OCI-LY7 (cell line): ENCODE data around the gene GPR35. TPM values are rescaled to one million over a fixed set of nuclear protein-coding genes. Genes with fewer than 3 reads are reported as not detected.

Experiments
- BruUV-seq: library from RNA; stranded (reverse); fragments of 400-500 nt; replicated peaks from 2 replicates; lab custom pipeline; 2021; lab: Mats Ljungman, UMichigan
- CTCF ChIA-PET: fragments of 300-600 bp; sonication (Branson Sonifier 250); formaldehyde crosslinking; loops from one replicate; lab custom pipeline; 2022; ENCODE audit warnings: antibody characterized with exemption; ENCODE audit not compliant: unreplicated experiment; lab: Charles Lee
- POLR2A ChIA-PET: fragments of 300-600 bp; sonication (Branson Sonifier 250); formaldehyde crosslinking; loops from one replicate; lab custom pipeline; 2022; ENCODE audit warnings: antibody characterized with exemption; lab: Charles Lee
- DNase-seq: peaks from one replicate; pipeline ENCODE4 v3.0.0-alpha.2; 2015; ENCODE audit warnings: low spot score
- H2AFZ ChIP-seq: fragments of 200-600 bp; sonication (generic), shearing (Covaris generic); 2 replicates; pipeline ENCODE4 v1.6.1; 2014; ENCODE audit warnings: mild to moderate bottlenecking, antibody characterized with exemption, low read length, moderate library complexity
- H3K27ac ChIP-seq: fragments of 200-600 bp; sonication (generic); 2 replicates; pipeline ENCODE4 v1.5.1; 2014; ENCODE audit warnings: mixed run types, low read depth, mild to moderate bottlenecking, moderate library complexity, low read length, inconsistent platforms; ENCODE audit not compliant: poor library complexity, severe bottlenecking
- H3K36me3 ChIP-seq: fragments of 200-600 bp; sonication (generic); 2 replicates; pipeline ENCODE4 v1.6.1; 2014; ENCODE audit warnings: mild to moderate bottlenecking, antibody characterized with exemption, low read length, moderate library complexity, mixed read lengths; ENCODE audit not compliant: insufficient read depth
- H3K4me1 ChIP-seq: fragments of 200-600 bp; sonication (generic); 2 replicates; pipeline ENCODE4 v1.5.1; 2014; ENCODE audit warnings: mild to moderate bottlenecking, low read length; ENCODE audit not compliant: insufficient read depth, poor library complexity, severe bottlenecking
- H3K4me2 ChIP-seq: fragments of 200-600 bp; sonication (generic); 2 replicates; pipeline ENCODE4 v1.6.1; 2014; ENCODE audit warnings: mild to moderate bottlenecking, low read length
- H3K4me3 ChIP-seq: fragments of 200-600 bp; sonication (generic); 2 replicates; pipeline ENCODE4 v1.5.1; 2014; ENCODE audit warnings: mild to moderate bottlenecking, low read depth, low read length; ENCODE audit not compliant: poor library complexity, severe bottlenecking
- H3K79me2 ChIP-seq: fragments of 200-600 bp; sonication (generic); 2 replicates; pipeline ENCODE4 v1.6.1; 2016; ENCODE audit warnings: low read depth, mild to moderate bottlenecking, low read length, moderate library complexity, mixed read lengths; ENCODE audit not compliant: insufficient read depth
- H3K9me2 ChIP-seq: fragments of 200-600 bp; sonication (generic); 2 replicates; pipeline ENCODE4 v1.6.1; 2016; ENCODE audit warnings: mild to moderate bottlenecking, low read length, mixed read lengths; ENCODE audit not compliant: insufficient read depth
- H3K9me3 ChIP-seq: fragments of 200-600 bp; sonication (generic); 2 replicates; pipeline ENCODE4 v1.6.1; 2014; ENCODE audit warnings: mild to moderate bottlenecking, mixed run types, low read length, mixed read lengths
- H4K20me1 ChIP-seq: fragments of 200-600 bp; sonication (generic); 2 replicates; pipeline ENCODE4 v1.6.1; 2014; ENCODE audit warnings: mild to moderate bottlenecking, antibody characterized with exemption, low read length, moderate library complexity, mixed read lengths; ENCODE audit not compliant: insufficient read depth
- EZH2phosphoT487 ChIP-seq: fragments of 200-600 bp; sonication (generic); IDR thresholded peaks from 2 replicates; pipeline ENCODE4 v1.6.1; 2018; ENCODE audit warnings: low read depth, borderline replicate concordance, mild to moderate bottlenecking, mixed run types, antibody characterized with exemption, low read length, moderate library complexity, mixed read lengths
- intact Hi-C: fragments of 100-400 bp; cut with micrococcal nuclease; formaldehyde crosslinking; loops from one replicate; pipeline ENCODE4 v1.10.0; 2022; ENCODE audit not compliant: unreplicated experiment
- total RNA-seq, 2 experiments: library from RNA; depleted of rRNA in 1 of 2; stranded (reverse); fragments of >200 nt in 1 of 2; shearing (Covaris generic) in 1 of 2; gene quantifications; 2 replicates each; pipeline ENCODE4 v1.2.3, GENCODE V29; 2014 to 2022
- TF ChIP-seq, protein P1 (sequence below): fragments of 200-600 bp; sonication (generic); conservative IDR thresholded peaks from 2 replicates; pipeline ENCODE4 v1.5.1; 2014; ENCODE audit warnings: mild to moderate bottlenecking, antibody characterized with exemption, low read length, moderate library complexity, mixed read lengths

GPR35 gene
- total RNA-seq, 2 experiments from 2014 or later: 0.88 to 2.4 TPM

DNA sequence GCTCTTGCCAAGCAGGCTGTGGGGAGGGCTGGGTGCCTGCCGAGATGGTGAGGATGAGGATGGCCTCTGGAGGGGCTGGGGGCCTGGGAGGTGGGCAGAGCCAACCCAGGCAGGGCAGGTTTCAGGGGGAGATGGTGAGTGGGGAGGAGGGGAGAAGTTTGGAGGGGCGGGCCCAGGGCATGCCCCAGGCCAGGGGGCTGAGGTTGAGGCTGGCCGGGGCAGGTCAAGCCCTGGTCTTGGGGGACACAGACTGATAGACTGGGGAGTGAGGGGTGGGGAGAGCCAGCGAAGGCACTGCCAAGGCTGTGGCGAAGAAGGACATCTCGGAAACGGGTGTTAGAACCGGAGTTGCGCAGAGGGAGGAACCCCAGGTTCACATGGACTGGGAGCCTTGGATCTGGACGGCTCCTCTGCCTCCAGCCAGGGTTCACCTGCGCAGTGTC, 26.1 kb upstream of the GPR35 start:
- no peak overlapping the region for H3K4me2 ChIP-seq
- no TSS peak for BruUV-seq
- TF ChIP-seq, protein P1, sequence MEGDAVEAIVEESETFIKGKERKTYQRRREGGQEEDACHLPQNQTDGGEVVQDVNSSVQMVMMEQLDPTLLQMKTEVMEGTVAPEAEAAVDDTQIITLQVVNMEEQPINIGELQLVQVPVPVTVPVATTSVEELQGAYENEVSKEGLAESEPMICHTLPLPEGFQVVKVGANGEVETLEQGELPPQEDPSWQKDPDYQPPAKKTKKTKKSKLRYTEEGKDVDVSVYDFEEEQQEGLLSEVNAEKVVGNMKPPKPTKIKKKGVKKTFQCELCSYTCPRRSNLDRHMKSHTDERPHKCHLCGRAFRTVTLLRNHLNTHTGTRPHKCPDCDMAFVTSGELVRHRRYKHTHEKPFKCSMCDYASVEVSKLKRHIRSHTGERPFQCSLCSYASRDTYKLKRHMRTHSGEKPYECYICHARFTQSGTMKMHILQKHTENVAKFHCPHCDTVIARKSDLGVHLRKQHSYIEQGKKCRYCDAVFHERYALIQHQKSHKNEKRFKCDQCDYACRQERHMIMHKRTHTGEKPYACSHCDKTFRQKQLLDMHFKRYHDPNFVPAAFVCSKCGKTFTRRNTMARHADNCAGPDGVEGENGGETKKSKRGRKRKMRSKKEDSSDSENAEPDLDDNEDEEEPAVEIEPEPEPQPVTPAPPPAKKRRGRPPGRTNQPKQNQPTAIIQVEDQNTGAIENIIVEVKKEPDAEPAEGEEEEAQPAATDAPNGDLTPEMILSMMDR: no peak
- no peak for TF ChIP-seq EZH2phosphoT487
- H3K4me3 ChIP-seq: no peak overlapping the region
- no peak for DNase-seq
- no peaks in the 10 kb centered on the region; the same call in 1 of the 2 replicates for H4K20me1 ChIP-seq
- H3K4me1 ChIP-seq: no peaks in the 10 kb centered on the region
- no peak overlapping the region for H3K27ac ChIP-seq
- H3K79me2 ChIP-seq: no peaks in the 10 kb centered on the region
- no peaks in the 10 kb centered on the region for H3K9me2 ChIP-seq
- ChIA-PET POLR2A (no interaction called here), CTCF (interaction anchor here (0.6 kb wide), 1 partner anchor 1275 kb away, joined by 3 read pairs; no protein-coding TSS in a partner anchor)
- no peak overlapping the region for H2AFZ ChIP-seq
- no peaks in the 10 kb centered on the region for H3K9me3 ChIP-seq
- intact Hi-C loops: no loop called here
- peaks cover 14% of the 10 kb centered on the region; the same call in 1 of the 2 replicates for H3K36me3 ChIP-seq

DNA sequence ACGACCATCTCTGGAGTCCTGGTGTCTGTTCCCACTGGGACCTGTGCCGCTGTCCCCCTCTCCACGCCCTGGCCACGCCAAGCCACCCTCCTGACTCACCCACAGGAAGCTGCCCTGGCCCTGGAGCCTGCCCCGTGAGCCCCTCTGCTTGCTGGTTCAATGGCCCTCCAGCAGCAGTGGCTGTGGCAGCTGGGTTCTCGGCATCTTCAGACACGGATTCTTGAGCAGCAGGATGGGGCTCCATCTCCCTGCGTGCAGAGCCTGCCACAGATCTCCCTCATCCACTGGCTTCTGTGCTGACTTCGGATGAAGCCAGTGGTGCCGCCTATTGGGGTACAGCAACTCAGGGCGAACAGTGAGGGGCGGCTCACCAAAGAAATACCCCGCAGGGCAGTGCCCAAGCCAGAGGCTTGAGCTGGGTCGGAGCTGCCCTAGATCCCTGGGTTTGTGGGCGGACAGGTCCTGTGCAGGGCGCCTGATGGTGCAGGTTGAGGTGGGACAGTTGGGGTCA, 24.8 kb upstream of the GPR35 start:
- no TSS peak for BruUV-seq
- POLR2A ChIA-PET: no interaction called here
- H3K36me3 ChIP-seq: peaks cover 14% of the 10 kb centered on the region; the same call in 1 of the 2 replicates
- no peak for DNase-seq
- no peak overlapping the region for H3K27ac ChIP-seq
- CTCF ChIA-PET: no interaction called here
- no peaks in the 10 kb centered on the region for H3K79me2 ChIP-seq
- H3K4me2 ChIP-seq: no peak overlapping the region
- H2AFZ ChIP-seq: no peak overlapping the region
- no peak overlapping the region for H3K4me3 ChIP-seq
- H3K9me2 ChIP-seq: no peaks in the 10 kb centered on the region
- intact Hi-C loops: no loop called here
- no peaks in the 10 kb centered on the region for H3K9me3 ChIP-seq
- no peaks in the 10 kb centered on the region; the same call in 1 of the 2 replicates for H4K20me1 ChIP-seq
- H3K4me1 ChIP-seq: no peaks in the 10 kb centered on the region
- TF ChIP-seq, protein P1: no peak
- no peak for TF ChIP-seq EZH2phosphoT487

DNA sequence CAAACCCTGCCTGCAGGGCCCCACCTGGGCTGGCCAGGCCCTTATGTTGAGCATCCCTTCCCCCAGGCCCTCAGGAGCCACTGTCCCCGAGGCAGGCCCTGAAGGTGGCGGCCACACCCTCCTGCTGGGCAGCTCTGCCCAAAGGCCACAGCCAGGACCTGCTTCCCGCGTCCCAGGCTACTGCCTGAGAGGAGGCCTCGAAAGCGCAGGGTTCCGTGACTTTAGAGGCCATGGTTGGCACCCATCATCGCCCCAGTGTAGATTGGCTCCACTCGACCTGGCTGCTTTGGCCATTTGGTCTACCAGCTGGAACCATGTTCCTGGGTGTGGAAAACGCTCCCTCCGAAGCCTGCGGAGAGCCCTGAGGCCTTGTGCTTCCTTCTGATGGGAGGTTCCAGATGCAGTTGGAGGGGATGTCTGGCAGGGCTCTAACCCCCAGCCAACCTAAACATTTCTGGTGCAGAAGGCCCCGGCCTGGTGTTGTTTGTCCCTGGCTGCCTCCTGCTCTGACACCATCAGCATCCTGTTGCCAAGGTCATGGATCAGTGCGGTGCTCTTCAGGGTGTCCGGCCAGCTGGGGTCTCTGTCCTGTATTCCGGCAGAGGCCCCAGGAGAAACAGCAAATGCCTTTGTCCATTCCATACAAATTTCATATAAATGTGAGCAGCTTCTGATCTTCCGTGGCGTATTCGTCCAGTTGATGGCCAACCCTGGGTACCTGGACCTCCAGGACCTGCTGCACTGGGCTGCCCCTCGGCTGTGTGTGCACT, 24.0 kb upstream of the GPR35 start:
- no peaks in the 10 kb centered on the region; the same call in 1 of the 2 replicates for H4K20me1 ChIP-seq
- H3K27ac ChIP-seq: no peak overlapping the region
- TF ChIP-seq, protein P1: no peak
- TF ChIP-seq EZH2phosphoT487: no peak
- peaks cover 10% of the 10 kb centered on the region; the same call in 1 of the 2 replicates for H3K36me3 ChIP-seq
- ChIA-PET POLR2A (no interaction called here), CTCF (no interaction called here)
- BruUV-seq: no TSS peak
- no peaks in the 10 kb centered on the region for H3K9me3 ChIP-seq
- H3K4me3 ChIP-seq: no peak overlapping the region
- H3K79me2 ChIP-seq: no peaks in the 10 kb centered on the region
- H3K9me2 ChIP-seq: no peaks in the 10 kb centered on the region
- no peak for DNase-seq
- H2AFZ ChIP-seq: no peak overlapping the region
- H3K4me1 ChIP-seq: no peaks in the 10 kb centered on the region
- intact Hi-C loops: no loop called here
- no peak overlapping the region for H3K4me2 ChIP-seq
